Measurements from ENCODE around the gene CLRN1. TPM values are rescaled to one million over a fixed set of nuclear protein-coding genes. Genes with fewer than 3 reads are reported as not detected.

Gene CLRN1
- total and polyA plus RNA-seq, 9 of the 15 experiments (the other 6 are each of a cell fraction or from before 2014, with no cell fraction given), result not detected

GRCh38 chr3:150960708-150961684, 11.5 kb downstream of the CLRN1 start:
- no peak for ATAC-seq

More at GRCh38 chr3:150960708-150961684, 11.5 kb downstream of the CLRN1 start:
- Histone ChIP-seq H2AFZ (ENCODE audit: low read depth, low read length) (no peak overlapping the region), H4K20me1 (replicated peaks; ENCODE audit: control insufficient read depth, insufficient read depth, low read length) (no peaks in the 10 kb centered on the region), H3K79me2 (ENCODE audit: control insufficient read depth, insufficient read depth, low read length) (no peaks in the 10 kb centered on the region), H3K4me2 (ENCODE audit: insufficient read depth, low read length) (no peak overlapping the region), H3K27ac (ENCODE audit: extremely low read depth, low read depth, low read length) (no peak overlapping the region), H3K9ac (ENCODE audit: insufficient read depth in 1 of 2, low read depth in 2 of 2, low read length in 2 of 2) (no peak overlapping the region), H3K36me3 (ENCODE audit: control insufficient read depth, insufficient read depth, low read length) (no peaks in the 10 kb centered on the region), H3K9me3 (replicated peaks; ENCODE audit: control insufficient read depth, insufficient read depth, low read depth, low read length) (no peaks in the 10 kb centered on the region), H3K4me3 (no peak overlapping the region), H3K4me1 (replicated peaks in 1 of 2; ENCODE audit: control insufficient read depth in 2 of 2, insufficient read depth in 2 of 2, low read length in 2 of 2) (no peaks in the 10 kb centered on the region), H3K27me3 (ENCODE audit: control insufficient read depth in 2 of 2, insufficient read depth in 2 of 2, low read length in 2 of 2) (peaks cover 5 to 11% of the 10 kb centered on the region in 2 experiments; a peak in 3 of 5 replicates), H3K9me1 (ENCODE audit: control insufficient read depth, insufficient read depth, low read length) (no peaks in the 10 kb centered on the region)
- 1% methylated on average over 5 of the region's 5 CpGs for WGBS (ENCODE audit: insufficient coverage, low coverage, missing lambda C conversion rate)
- in situ Hi-C loops (cut with MboI), result no loop called here
- no peak for DNase-seq (ENCODE audit: extremely low read depth in 1 of 4, low spot score in 3 of 4)
- TF ChIP-seq CLOCK (CRISPR knock-in tag; IDR thresholded peaks at IDR 0.05; ENCODE audit: borderline replicate concordance) (no peak), PHF8 (IDR thresholded peaks at IDR 0.05; ENCODE audit: borderline replicate concordance, low read length) (no peak), ZNF347 (CRISPR knock-in tag; IDR thresholded peaks at IDR 0.05; ENCODE audit: low read depth) (no peak), HINFP (tag; conservative IDR thresholded peaks at IDR 0.05; ENCODE audit: low read depth) (no peak), KLF16 (IDR thresholded peaks at IDR 0.05) (no peak), SIX5 (IDR thresholded peaks at IDR 0.05; ENCODE audit: borderline replicate concordance in 1 of 2, insufficient read depth in 1 of 2, low read depth in 1 of 2, low read length in 2 of 2) (no peak), FOXJ3 (CRISPR knock-in tag; IDR thresholded peaks at IDR 0.05) (no peak), SREBF1 (IDR thresholded peaks at IDR 0.05; ENCODE audit: borderline replicate concordance, low read depth, low read length) (no peak), NKRF (IDR thresholded peaks at IDR 0.05; ENCODE audit: borderline replicate concordance) (no peak)
- intact Hi-C loops (cut with micrococcal nuclease), result no loop called here
- no TSS peak for BruUV-seq (replicated peaks)
- CTCF ChIA-PET (ENCODE audit: low intra/inter-chr PET ratio), result no interaction called here
- POLR2A ChIA-PET, result interaction anchor here (0.6 to 0.7 kb wide), 2 partner anchors 9 to 221 kb away, joined by 3 to 4 read pairs; no protein-coding TSS in a partner anchor
- no peak for FAIRE-seq

All from K562 (cell line).